Ovary (tissue), 3 donors: ENCODE measurements around the gene CCZ1.
"Not testable (repeated sequence)": the region's sequence is repeated elsewhere in the genome, so short reads cannot be mapped to it uniquely, and the experiment has no call there.

ENCODE experiments used
- CTCF ChIP-seq, 3 donors: fragments of 450-650 bp in 2 of 3; fragments of 200-600 bp in 1 of 3; IDR thresholded peaks; one replicate each; pipeline versions ENCODE4 v1.5.1 to v1.8.0; 2016 to 2022; ENCODE audit warnings: antibody characterized with exemption in 3 of 3, mild to moderate bottlenecking in 1 of 3
- EP300 ChIP-seq: sonication (generic); formaldehyde crosslinking; IDR thresholded peaks from one replicate; pipeline ENCODE4 v1.6.1; 2017; ENCODE audit warnings: antibody characterized with exemption
- POLR2A ChIP-seq: fragments of 450-650 bp; IDR thresholded peaks from one replicate; pipeline ENCODE4 v1.6.1; 2017; ENCODE audit warnings: antibody characterized with exemption, mild to moderate bottlenecking, moderate library complexity
- donor health status: DM: no; HTN: no; CAD: no.

GRCh38 chr7:5963810-5964209 is 65.3 kb downstream of the CCZ1 start:
- not testable (repeated sequence) for TF ChIP-seq CTCF (IDR thresholded peaks at IDR 0.05); POLR2A; EP300
